Esophagus muscularis mucosa (tissue), 4 donors: Measurements from ENCODE around the gene ADPRHL1. TPM values are rescaled to one million over a fixed set of nuclear protein-coding genes. Genes with fewer than 3 reads are reported as not detected.
"Not testable (repeated sequence)": the region's sequence is repeated elsewhere in the genome, so short reads cannot be mapped to it uniquely, and the experiment has no call there.

ENCODE experiments used
- DNase-seq: peaks from one replicate; pipeline ENCODE4 v3.0.0-alpha.2; 2017; ENCODE audit errors: extremely low spot score
- H3K27ac ChIP-seq, 4 donors: fragments of 200-600 bp; sonication (generic); replicated peaks in 1 of 4; 1 replicate in 3 of 4; 2 replicates in 1 of 4; pipeline ENCODE4 v1.5.1; 2016 to 2019; ENCODE audit warnings: mild to moderate bottlenecking in 1 of 4
- H3K27me3 ChIP-seq, 4 donors: fragments of 200-600 bp; sonication (generic); one replicate each; pipeline versions ENCODE4 v1.5.1 to v1.6.0; 2016 to 2019
- H3K36me3 ChIP-seq, 4 donors: fragments of 200-600 bp; sonication (generic); one replicate each; pipeline ENCODE4 v1.5.1; 2016 to 2019
- H3K4me1 ChIP-seq, 4 donors: fragments of 200-600 bp; sonication (generic); one replicate each; pipeline ENCODE4 v1.5.1; 2016 to 2019
- H3K4me3 ChIP-seq, 4 donors: fragments of 200-600 bp; sonication (generic); 1 replicate in 2 of 4; 2 replicates in 2 of 4; pipeline ENCODE4 v1.5.1; 2016 to 2019; ENCODE audit warnings: mild to moderate bottlenecking in 4 of 4, moderate library complexity in 1 of 4
- H3K9me3 ChIP-seq, 4 donors: fragments of 200-600 bp; sonication (generic); 1 replicate in 3 of 4; 2 replicates in 1 of 4; pipeline ENCODE4 v1.5.1; 2016 to 2019
- EP300 ChIP-seq: sonication (generic); formaldehyde crosslinking; IDR thresholded peaks from one replicate; pipeline ENCODE4 v1.6.1; 2017; ENCODE audit warnings: antibody characterized with exemption
- POLR2A ChIP-seq: fragments of 450-650 bp; IDR thresholded peaks from one replicate; pipeline ENCODE4 v1.6.1; 2017; ENCODE audit warnings: antibody characterized with exemption, moderate library complexity, mild to moderate bottlenecking, low read depth
- POLR2AphosphoS5 ChIP-seq, 2 donors: sonication (generic); formaldehyde crosslinking; IDR thresholded peaks; one replicate each; pipeline ENCODE4 v1.6.1; 2017; ENCODE audit warnings: antibody characterized with exemption in 2 of 2
- WGBS: methylation state at CpG from one replicate; pipeline ENCODE4 v1.1.5; 2018; 5-methylcytosine and 5-hydroxymethylcytosine counted together
- intact Hi-C: fragments of 100-400 bp; cut with DNase I; formaldehyde crosslinking; loops from one replicate; pipeline ENCODE4 v1.15.1; 2023
- total RNA-seq, 4 donors: library from RNA; depleted of rRNA; stranded (reverse); fragments of >200 nt; gene quantifications; one replicate each; pipeline versions ENCODE4 v1.1.0 to v1.2.1, GENCODE V29; 2016
- TF ChIP-seq, protein P1 (sequence below), 3 experiments: fragments of 200-600 bp in 2 of 3; fragments of 450-650 bp in 1 of 3; sonication (generic) in 2 of 3; IDR thresholded peaks; one replicate each; pipeline ENCODE4 v1.5.1; 2017 to 2019; ENCODE audit warnings: antibody characterized with exemption in 3 of 3, mild to moderate bottlenecking in 2 of 3, moderate library complexity in 1 of 3

The ADPRHL1 gene
- total RNA-seq, 4 donors from 2014 or later = 6.9 to 26.2 (median 11.0) TPM

DNA sequence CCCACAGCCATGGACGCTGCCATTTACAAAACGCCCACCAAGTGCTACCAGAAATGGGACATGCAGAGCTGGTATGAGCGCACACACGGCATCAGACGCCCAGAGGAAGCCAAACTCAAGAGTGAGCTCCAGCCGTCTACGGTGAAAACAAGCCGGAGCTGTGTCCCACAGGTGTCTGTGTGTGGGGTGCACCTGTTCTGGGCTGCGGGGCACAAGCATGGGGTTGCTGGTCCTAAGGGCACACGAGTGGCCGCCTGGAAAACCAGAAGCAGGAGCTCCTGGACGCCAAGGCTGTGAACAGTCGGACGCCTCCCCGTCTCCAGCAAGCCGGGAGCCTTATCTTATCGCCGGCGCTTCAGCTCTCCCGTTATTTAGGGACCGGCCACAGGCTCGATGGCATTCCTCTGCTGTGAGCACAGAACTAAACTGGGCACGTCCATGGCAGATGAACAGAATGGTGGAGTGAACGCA is 1.3 kb downstream of the ADPRHL1 start:
- H3K27ac ChIP-seq = no peak overlapping the region
- TF ChIP-seq POLR2A (no peak), POLR2AphosphoS5 (IDR thresholded peaks at IDR 0.05) (no peak), EP300 (no peak)
- TF ChIP-seq, protein P1, sequence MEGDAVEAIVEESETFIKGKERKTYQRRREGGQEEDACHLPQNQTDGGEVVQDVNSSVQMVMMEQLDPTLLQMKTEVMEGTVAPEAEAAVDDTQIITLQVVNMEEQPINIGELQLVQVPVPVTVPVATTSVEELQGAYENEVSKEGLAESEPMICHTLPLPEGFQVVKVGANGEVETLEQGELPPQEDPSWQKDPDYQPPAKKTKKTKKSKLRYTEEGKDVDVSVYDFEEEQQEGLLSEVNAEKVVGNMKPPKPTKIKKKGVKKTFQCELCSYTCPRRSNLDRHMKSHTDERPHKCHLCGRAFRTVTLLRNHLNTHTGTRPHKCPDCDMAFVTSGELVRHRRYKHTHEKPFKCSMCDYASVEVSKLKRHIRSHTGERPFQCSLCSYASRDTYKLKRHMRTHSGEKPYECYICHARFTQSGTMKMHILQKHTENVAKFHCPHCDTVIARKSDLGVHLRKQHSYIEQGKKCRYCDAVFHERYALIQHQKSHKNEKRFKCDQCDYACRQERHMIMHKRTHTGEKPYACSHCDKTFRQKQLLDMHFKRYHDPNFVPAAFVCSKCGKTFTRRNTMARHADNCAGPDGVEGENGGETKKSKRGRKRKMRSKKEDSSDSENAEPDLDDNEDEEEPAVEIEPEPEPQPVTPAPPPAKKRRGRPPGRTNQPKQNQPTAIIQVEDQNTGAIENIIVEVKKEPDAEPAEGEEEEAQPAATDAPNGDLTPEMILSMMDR (IDR thresholded peaks at IDR 0.05) = no peak
- no peak overlapping the region for H3K4me3 ChIP-seq
- WGBS = 99% methylated on average over 12 of the region's 24 CpGs
- DNase-seq = no peak
- intact Hi-C loops = no loop called here
- peaks cover 21 to 37% (median 27%) of the 10 kb centered on the region in 4 donors for H3K36me3 ChIP-seq
- H3K27me3 ChIP-seq = no peaks in the 10 kb centered on the region
- H3K9me3 ChIP-seq = no peaks in the 10 kb centered on the region
- H3K4me1 ChIP-seq = peaks cover 0 to 21% (median 2%) of the 10 kb centered on the region in 4 donors

DNA sequence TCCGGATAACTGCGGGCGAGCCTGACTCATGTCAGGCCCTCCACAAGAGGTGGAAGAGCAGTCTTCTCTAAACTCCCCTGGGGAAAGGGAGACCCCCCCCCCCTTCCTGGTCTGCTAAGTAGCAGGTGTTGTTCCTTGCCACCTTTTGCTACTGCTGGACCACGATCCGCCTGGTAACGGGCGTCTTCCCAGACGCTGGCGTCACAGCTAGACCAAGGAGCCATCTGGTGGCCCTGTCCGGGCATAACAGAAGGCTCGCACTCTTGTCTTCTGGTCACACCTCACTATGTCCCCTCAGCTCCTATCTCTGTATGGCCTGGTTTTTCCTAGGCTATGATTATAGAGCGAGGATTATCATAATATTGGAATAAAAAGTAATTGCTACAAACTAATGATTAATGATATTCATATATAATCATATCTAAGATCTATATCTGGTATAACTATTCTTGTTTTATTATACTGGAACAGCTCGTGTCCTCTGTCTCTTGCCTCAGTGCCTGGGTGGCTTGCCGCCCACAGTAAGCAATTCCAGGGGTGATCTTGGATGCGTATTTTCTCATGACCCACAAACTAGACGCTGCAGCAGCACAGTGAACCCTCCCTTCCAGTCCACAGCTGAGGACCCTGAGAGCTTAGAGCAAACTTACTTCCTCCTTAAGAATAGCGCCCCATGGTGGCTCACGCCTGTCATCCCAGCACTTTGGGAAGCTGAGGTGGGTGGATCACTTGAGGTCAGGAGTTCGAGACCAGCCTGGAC is 2.2 kb downstream of the ADPRHL1 start:
- intact Hi-C loops, H3K4me3 ChIP-seq, H3K9me3 ChIP-seq, H3K27ac ChIP-seq, H3K27me3 ChIP-seq, DNase-seq: not testable (repeated sequence)
- TF ChIP-seq, protein P1 (IDR thresholded peaks at IDR 0.05) = peak in 2 of 3 experiments; percentile 33 to 55
- WGBS = 83% methylated on average over 13 of the region's 19 CpGs
- Histone ChIP-seq H3K36me3 (peaks cover 13 to 28% (median 19%) of the 10 kb centered on the region in 4 donors), H3K4me1 (peaks cover 0 to 27% (median 2%) of the 10 kb centered on the region in 4 donors)

DNA sequence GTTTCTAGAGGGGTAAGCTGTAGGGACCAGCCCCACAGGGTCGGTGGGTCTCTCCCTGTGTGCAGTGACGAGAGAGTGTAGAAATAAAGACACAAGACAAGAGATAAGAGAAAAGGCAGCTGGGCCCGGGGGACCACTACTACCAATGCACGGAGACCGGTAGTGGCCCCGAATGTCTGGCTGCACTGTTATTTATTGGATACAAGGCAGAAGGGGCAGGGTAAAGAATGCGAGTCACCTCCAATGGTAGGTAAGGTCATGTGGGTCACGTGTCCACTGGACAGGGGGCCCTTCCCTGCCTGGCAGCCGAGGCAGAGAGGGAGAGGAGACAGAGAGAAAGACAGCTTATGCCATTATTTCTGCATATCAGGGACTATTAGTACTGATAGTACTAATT is 2.9 kb downstream of the ADPRHL1 start:
- H3K9me3 ChIP-seq, H3K4me3 ChIP-seq, H3K27ac ChIP-seq, H3K27me3 ChIP-seq, DNase-seq, intact Hi-C loops: not testable (repeated sequence)
- WGBS = 93% methylated on average over 9 of the region's 9 CpGs
- peaks cover 0 to 34% (median 2%) of the 10 kb centered on the region in 4 donors for H3K4me1 ChIP-seq
- H3K36me3 ChIP-seq = peaks cover 6 to 21% (median 13%) of the 10 kb centered on the region in 4 donors

DNA sequence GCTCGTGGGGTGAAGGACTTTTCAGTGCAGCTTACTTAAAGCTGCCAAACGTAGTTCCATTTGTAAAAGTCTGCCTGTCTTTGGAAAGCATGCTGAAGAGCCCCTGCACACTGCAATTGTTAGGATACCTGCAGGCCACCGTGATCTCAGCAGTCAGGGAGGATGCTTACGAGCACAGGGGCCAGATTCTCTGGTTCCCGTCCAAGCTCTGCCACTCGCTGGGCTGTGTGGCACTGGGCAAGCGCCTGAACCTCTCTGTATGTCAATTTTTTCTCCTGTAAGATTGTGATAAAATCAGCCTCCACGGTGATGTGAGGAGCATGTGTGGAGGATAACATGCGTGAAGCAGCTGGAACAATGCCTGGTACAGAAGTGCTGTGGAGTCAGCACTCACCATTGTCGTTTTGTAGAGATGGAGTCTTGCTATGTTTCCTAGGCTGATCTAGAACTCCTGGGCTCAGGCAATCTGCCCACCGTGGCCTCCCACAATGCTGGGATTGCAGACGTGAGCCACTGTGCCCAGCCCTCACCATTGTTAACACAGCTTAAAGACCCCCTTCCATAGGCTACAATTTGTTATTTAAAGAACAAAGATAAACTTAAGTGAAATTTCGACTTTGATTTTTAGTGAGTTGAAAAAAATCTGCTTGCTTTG is 3.5 kb downstream of the ADPRHL1 start:
- Histone ChIP-seq H3K27me3 (no peaks in the 10 kb centered on the region), H3K9me3 (no peaks in the 10 kb centered on the region), H3K4me1 (peaks cover 0 to 37% (median 2%) of the 10 kb centered on the region in 4 donors), H3K4me3 (peak overlapping the region; percentile 37 to 54 (median 44)), H3K27ac (peak overlapping the region; percentile 9 to 44 (median 30)), H3K36me3 (peaks cover 1 to 16% (median 10%) of the 10 kb centered on the region in 4 donors)
- DNase-seq = no peak
- intact Hi-C loops = no loop called here
- no peak for TF ChIP-seq POLR2AphosphoS5 (IDR thresholded peaks at IDR 0.05)
- WGBS = 87% methylated on average over 11 of the region's 13 CpGs

DNA sequence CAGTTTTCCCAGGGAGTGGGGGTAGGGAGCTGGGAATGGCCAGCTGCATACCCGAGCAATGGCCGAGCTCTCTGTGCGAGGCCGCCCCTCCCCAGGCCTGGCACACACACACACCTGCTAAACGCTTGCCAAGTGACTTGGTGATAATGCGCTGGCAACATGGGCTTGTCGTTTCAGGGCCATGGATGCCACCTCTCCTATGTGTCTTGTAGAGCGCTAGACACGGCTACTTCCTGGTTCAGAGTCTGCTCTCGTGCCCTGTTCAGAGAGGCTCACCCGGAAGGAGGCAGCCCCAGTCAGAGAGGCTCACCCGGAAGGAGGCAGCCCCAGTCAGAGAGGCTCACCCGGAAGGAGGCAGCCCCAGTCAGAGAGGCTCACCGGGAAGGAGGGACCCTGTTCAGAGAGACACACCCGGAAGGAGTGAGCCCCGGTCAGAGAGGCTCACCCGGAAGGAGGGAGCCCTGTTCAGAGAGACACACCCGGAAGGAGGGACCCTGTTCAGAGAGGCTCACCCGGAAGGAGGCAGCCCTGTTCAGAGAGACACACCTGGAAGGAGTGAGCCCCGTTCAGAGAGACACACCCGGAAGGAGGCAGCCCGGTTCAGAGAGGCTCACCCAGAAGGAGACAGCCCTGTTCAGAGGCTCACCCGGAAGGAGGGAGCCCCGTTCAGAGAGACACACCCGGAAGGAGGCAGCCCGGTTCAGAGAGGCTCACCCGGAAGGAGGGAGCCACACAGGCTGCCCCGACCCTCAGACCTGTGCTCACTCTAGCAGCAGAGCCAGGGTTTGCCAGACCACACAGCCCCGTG is 4.2 kb downstream of the ADPRHL1 start:
- H3K27ac ChIP-seq = peak overlapping the region; percentile 9 to 44 (median 30)
- 70% methylated on average over 18 of the region's 29 CpGs for WGBS
- TF ChIP-seq, protein P1 (IDR thresholded peaks at IDR 0.05) = no peak
- TF ChIP-seq POLR2AphosphoS5 (IDR thresholded peaks at IDR 0.05) (no peak), EP300 (no peak), POLR2A (no peak)
- H3K27me3 ChIP-seq = no peaks in the 10 kb centered on the region
- H3K36me3 ChIP-seq = peaks cover 0 to 16% (median 5%) of the 10 kb centered on the region in 4 donors
- intact Hi-C loops = no loop called here
- peak overlapping the region; percentile 37 to 54 (median 44) for H3K4me3 ChIP-seq
- no peak for DNase-seq
- peaks cover 0 to 38% (median 2%) of the 10 kb centered on the region in 4 donors for H3K4me1 ChIP-seq
- H3K9me3 ChIP-seq = no peaks in the 10 kb centered on the region
